GM18867 (cell line): ENCODE data around the gene SLC16A1.
A peak's percentile ranks its signal among the peaks of the same experiment; 100 is the strongest.
"Not testable (repeated sequence)": the region's sequence is repeated elsewhere in the genome, so short reads cannot be mapped to it uniquely, and the experiment has no call there.

Experiments
- ATAC-seq: cut with Tn5 transposase; IDR thresholded peaks from one replicate; pipeline ENCODE4 v1.9.1; 2021; ENCODE audit warnings: mild to moderate bottlenecking, moderate library complexity; ENCODE audit not compliant: unreplicated experiment

Gene SLC16A1, protein sequence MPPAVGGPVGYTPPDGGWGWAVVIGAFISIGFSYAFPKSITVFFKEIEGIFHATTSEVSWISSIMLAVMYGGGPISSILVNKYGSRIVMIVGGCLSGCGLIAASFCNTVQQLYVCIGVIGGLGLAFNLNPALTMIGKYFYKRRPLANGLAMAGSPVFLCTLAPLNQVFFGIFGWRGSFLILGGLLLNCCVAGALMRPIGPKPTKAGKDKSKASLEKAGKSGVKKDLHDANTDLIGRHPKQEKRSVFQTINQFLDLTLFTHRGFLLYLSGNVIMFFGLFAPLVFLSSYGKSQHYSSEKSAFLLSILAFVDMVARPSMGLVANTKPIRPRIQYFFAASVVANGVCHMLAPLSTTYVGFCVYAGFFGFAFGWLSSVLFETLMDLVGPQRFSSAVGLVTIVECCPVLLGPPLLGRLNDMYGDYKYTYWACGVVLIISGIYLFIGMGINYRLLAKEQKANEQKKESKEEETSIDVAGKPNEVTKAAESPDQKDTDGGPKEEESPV

DNA sequence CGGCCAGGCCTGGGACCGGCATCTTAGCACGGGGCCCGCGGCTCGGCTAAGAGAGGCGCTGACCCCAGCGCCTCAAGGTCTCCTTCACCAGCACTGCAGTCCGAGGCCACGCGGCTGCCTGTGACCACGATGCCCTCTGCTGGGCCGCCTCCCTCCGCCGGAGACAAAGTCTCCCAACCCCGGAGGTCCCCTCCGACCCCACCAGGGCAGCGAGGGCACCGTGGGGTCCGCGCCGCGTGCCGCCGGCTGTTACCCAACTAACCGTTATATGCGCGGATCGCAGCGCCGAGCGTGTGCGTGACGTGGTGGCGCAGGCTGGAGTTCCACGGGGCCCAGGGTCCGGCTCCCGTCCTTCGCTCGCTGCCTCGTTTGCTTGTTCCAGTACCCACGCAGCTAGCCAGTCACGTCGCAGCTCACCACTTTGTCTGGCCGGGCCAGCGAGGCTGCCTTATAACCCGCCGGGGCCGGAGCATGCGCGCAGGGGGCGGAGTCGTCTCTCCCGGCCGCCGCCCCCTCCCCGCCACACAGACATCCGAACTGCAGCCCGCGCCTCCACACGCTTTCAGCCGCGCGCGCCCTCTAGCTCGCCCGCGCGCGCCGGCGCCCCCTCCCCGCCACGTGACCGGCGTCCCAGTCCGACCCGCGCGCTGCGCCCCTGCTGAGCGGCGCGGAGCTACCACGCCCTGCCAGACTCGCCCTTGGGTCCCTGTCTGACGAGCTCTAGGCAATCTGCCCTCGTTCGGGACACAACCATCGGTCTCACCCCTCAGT, at the start of gene SLC16A1:
Gene SLC16A1, minus strand, starts transcription at position 424 of the 771 bp plus-strand sequence. CDS start 26,888 bp downstream, outside the sequence.
- peak; percentile 75 for ATAC-seq

GRCh38 chr1:113003751-113004690, 48.0 kb upstream of the SLC16A1 start:
- no peak for ATAC-seq

- no peak for ATAC-seq
Measured at GRCh38 chr1:113002297-113002696, 46.3 kb upstream of the SLC16A1 start.

DNA sequence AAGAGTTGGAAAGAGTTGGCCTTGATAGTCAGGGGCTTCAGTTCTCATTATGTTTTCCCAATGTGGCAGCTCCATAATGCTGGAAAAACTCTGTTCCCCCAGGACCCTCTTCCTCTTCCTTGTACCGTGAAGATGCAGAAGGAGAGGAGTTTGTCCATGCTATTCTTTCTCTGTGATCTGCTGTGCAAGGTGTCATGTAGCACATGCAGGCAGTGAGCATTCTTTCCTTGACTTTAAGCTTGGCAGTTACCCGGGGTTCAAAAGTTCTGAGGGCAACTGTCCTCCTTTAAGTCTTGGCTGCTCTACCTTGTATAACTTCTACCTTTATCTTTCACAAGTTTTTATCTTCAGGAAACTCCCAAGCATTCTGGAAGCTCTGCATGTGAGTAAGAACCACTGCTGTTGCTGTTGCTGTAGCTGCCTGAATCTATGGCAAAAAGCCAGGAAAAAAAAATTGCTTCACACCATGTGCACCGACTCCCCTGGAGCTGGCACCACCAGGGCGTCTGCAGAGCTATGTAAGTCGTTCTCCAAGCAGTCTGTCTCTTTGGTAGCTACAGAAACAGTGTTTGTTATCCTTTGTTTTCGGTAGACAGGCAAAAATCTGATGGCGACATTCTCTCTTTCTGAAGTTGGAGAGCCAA, 42.7 kb upstream of the SLC16A1 start:
- ATAC-seq: no peak

DNA sequence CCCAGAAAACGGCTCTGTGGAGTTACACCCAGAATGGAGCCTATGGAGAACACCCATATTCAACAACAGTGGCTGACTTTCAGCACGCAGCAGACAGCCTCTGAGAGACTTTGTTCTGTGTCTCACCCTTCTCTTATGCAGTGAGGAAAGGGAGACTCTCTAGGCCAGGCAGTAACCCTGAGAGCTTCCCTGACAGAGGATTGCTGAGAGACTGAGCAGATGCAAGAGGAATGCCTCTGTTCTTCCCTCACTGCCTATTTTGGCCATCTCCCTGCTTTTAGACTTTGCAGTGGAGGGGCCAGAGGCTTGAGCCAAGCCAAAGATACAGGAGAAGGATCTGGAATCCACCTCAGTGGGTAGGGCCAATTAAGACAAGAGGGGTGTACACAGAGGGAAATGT, 41.8 kb upstream of the SLC16A1 start:
- no peak for ATAC-seq

DNA sequence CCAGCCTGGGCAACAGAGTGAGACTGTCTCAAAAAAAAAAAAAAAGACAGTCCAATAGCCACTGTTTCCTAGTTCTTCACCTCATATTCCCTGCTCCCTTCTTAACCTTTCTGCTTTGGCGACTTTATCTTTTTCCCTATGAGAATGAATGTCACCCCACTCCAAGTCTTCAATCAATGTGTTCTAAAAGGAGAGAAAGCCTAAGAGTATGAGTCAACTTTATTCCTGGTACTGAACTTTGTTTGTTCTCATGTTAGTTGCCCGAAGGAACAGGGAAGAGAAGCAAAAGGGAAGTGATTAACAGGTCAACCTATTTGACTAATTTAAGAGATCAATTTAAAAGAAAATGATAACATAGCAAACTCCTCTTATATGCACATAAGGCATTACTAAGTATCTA, 39.9 kb upstream of the SLC16A1 start:
- ATAC-seq: no peak

GRCh38 chr1:112995021-112995420, 39.0 kb upstream of the SLC16A1 start:
- ATAC-seq: not testable (repeated sequence)

GRCh38 chr1:112992780-112993179, 36.8 kb upstream of the SLC16A1 start:
- ATAC-seq: no peak

DNA sequence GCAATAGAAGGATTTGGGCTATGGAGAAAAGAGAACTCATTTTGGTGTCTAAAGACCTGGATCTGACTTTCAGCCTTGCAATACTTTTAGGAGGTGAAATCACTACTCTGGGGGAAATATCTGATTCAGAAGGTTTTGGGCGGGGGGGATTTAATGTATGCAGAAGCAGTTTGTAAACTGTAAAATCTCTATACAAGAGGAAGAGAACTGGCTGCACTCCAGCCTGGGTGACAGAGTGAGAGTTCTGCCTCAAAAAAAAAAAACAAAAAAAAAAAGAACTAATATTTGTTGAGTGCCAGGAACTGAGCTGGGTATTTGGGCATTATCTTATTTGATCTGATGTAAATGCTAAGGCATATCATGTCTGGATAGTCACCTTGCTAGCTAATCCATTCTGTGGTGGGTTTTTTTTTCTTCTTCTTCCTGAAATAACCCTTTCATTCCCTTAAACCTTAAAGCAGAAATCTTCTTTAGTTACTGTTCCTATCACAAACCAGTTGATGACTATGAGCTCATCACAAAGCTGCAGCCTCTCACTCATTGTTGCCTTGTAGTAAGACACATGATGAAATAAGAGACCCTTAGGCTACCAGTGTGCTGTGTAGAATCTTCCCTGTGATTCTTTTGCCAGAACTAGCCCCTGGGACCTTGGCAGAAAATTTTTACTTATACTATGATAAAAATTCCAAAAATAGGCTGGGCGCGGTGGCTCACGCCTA, 35.6 kb upstream of the SLC16A1 start:
- ATAC-seq: no peak

- no peak for ATAC-seq
Measured at GRCh38 chr1:112990271-112990670, 34.3 kb upstream of the SLC16A1 start.

DNA sequence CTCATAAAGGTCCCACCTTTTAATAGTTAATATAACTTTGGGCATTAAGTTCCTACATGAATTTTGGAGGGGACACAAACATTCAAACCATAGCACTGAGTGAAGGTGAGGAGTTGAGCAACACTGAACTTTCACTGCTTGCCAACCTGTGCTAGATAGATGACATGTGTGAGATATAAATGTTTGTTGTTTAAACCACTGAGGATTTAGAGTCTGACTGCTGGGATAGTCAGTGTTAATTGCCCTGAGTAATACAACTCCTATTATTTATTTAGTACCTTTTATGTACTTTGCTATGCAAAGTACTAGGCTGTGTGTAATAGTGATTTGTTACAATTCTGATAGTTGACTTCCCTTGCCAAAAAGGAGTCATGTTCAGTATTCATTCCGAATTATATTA, 32.4 kb upstream of the SLC16A1 start:
- no peak for ATAC-seq

DNA sequence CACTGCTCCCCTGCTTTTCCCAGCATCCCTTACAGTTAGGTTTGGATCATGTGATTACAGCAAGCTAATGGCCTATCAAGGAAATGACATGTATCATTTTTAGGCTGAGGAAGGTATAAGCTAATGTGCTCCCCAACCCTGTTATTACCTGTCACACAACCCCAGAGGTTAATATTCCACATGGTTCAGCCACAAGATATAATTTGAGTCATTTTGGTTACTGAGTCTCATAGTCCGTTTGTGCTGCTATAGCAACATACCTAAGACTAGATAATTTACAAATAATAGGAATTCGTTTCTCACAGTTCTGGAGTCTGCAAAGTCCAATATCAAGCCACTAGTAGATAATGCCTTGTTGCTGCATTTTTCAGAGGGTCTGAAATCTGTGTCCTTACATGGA, 29.1 kb upstream of the SLC16A1 start:
- ATAC-seq: peak; percentile 58

DNA sequence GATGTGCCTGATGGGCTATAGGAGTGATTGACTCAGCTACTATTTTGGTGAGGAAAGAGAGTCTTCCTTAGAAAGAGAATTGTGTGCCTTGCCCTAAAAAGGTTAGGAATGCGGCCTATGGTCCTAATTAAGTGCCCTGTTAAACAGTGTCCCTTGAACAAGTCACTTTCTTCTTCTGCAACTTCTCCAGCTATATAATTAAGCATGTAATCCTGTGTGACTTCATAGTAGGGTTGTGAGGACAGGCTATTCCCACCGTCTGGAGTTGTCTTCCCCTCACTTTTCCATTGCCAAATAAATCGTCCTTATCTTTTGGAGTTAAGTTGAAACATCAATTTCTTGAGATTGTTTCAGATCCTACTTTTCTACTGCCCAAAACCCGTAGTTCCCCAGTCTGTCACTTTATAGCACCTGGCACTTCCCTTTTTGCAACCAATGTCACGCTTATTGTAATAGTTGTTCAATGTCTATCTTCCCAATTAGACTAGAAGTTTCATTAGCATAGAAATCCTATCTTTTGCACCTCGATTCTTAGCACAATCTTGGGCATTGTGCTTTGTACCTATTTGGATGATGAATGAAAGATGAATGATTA, 27.6 kb upstream of the SLC16A1 start:
- ATAC-seq: no peak

- ATAC-seq: no peak
Measured at GRCh38 chr1:112982853-112983536, 27.0 kb upstream of the SLC16A1 start.

DNA sequence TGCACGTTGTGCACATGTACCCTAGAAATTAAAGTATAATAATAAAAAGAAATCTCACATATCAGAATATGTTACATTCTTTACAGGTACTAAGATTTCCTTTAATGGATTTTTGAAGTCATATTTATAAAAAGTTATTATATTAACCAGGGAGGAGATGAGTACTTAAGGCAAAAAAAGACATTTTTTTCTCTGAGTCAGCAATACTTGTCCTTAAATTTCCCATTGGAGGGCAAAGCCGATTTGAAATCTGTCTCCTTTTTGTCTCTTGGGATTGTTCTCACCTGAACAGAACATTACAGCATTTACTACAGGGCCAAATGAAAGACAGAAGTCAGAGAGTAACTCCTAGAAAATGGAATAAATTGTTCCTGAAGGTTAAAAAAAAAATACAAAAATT, 26.3 kb upstream of the SLC16A1 start:
- no peak for ATAC-seq

GRCh38 chr1:112981834-112982233, 25.8 kb upstream of the SLC16A1 start:
- not testable (repeated sequence) for ATAC-seq

DNA sequence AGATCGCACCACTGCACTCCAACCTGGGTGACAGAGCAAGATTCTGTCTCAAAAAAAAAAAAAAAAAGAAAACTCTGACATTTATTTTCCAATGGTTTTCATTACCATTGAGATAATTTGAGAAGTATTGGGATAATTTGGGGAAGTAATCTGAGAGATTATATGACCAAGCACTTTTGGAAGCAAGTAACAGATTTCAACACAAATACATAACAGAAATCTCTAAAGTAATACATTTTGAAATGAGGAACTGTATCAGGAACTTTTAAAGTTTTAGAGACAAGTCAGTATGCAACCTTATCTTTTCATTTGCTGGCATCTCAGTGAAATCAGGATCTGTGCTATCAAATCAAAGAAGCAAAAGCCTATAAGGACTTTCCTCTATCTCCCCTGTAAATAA, 25.4 kb upstream of the SLC16A1 start:
- no peak for ATAC-seq

DNA sequence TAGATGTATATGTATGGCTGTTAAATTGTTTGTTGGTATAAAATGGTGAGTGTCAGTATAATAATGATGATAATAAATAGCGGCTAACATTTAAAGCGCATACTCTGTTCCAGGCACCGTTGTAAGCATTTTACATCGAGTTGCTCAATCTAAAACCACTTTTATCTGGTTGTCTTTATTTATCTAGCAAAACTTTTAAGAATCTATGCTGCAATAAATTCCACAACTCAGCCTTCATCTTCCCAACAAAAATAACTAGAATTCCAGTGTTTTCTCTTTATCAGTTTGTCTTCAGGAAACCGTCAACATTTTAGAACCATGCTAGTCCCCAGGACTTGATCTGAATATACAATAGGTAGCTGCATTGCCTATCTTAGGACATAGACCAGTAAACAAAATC, 19.3 kb upstream of the SLC16A1 start:
- no peak for ATAC-seq

DNA sequence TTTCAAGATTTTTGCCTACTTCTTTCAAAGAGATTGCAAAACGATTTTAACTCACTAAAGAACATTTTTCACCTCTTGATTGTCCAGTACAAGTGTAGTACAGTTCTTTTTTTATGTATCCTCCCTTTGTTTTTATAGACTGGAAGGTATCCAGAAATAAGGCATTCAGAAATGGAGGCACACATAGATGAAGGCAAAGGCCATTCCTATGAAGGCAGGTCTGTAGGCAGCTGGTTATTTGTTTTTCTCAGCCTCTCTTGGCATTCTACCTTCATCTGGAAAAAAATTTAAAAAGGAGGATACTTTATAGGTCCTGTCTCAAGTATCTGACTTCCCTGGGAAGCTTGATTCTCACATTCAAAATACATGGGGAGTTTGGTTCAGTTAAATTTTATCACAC, 18.6 kb upstream of the SLC16A1 start:
- no peak for ATAC-seq
